DOHH2 (cell line): ENCODE measurements around the gene HNRNPM.

Source experiments
- CTCF ChIP-seq: fragments of 200-600 bp; sonication (generic); IDR thresholded peaks from one replicate; pipeline ENCODE4 v1.5.1; 2014; ENCODE audit warnings: antibody characterized with exemption, mild to moderate bottlenecking, low read depth, low read length; ENCODE audit not compliant: poor library complexity, severe bottlenecking
- EZH2phosphoT487 ChIP-seq: fragments of 200-600 bp; sonication (generic); IDR thresholded peaks from 2 replicates; pipeline ENCODE4 v1.6.1; 2017; ENCODE audit warnings: borderline replicate concordance, mild to moderate bottlenecking, antibody characterized with exemption, low read length, moderate library complexity, mixed read lengths

- TF ChIP-seq CTCF (peak; percentile 61), EZH2phosphoT487 (no peak)
These were observed 31.8 kb upstream of the HNRNPM start, which contains the start of gene MARCHF2 for GRCh38 chr19:8412783-8413628.
